Measurements from ENCODE around the gene SKP1.

SKP1 gene

GRCh38 chr5:134143944-134144941, 32.5 kb downstream of the SKP1 start:
- no peak for DNase-seq

- no peak for DNase-seq
These were observed 33.3 kb downstream of the SKP1 start for GRCh38 chr5:134143431-134143830.

- no peak for DNase-seq
These were observed 33.9 kb downstream of the SKP1 start for GRCh38 chr5:134142806-134143205.

GRCh38 chr5:134142052-134142451, 34.7 kb downstream of the SKP1 start:
- no peak for DNase-seq

- DNase-seq, result no peak
These were observed 35.3 kb downstream of the SKP1 start for GRCh38 chr5:134141331-134142050.

GRCh38 chr5:134140530-134141201, 36.1 kb downstream of the SKP1 start:
- peak in 6 of 14 donors; percentile 30 to 59 (median 39) for DNase-seq

- no peak for DNase-seq
These were observed 36.8 kb downstream of the SKP1 start for GRCh38 chr5:134139891-134140469.

GRCh38 chr5:134139377-134139851, 37.3 kb downstream of the SKP1 start:
- peak in 1 of 14 donors; percentile 50 for DNase-seq

- no peak for DNase-seq
These were observed 38.1 kb downstream of the SKP1 start for GRCh38 chr5:134138416-134139376.

- DNase-seq, result no peak
These were observed 40.0 kb downstream of the SKP1 start for GRCh38 chr5:134136771-134137170.

GRCh38 chr5:134136221-134136631, 40.5 kb downstream of the SKP1 start:
- peak in 1 of 14 donors; percentile 87 for DNase-seq

- DNase-seq, result no peak
These were observed 41.6 kb downstream of the SKP1 start for GRCh38 chr5:134135091-134135655.

GRCh38 chr5:134133995-134134541, 42.7 kb downstream of the SKP1 start:
- no peak for DNase-seq

GRCh38 chr5:134133188-134133994, 43.4 kb downstream of the SKP1 start:
- DNase-seq, result no peak

- DNase-seq, result no peak
These were observed 44.2 kb downstream of the SKP1 start for GRCh38 chr5:134132372-134133187.

GRCh38 chr5:134131578-134132350, 45.0 kb downstream of the SKP1 start:
- DNase-seq, result no peak

- no peak for DNase-seq
These were observed 45.6 kb downstream of the SKP1 start for GRCh38 chr5:134131165-134131564.
